Sigmoid colon (tissue), 7 donors: ENCODE data around the gene DNAJC25. TPM values are rescaled to one million over a fixed set of nuclear protein-coding genes. Genes with fewer than 3 reads are reported as not detected.

ENCODE experiments used
- DNase-seq: peaks from one replicate; pipeline ENCODE4 v3.0.0-alpha.2; 2019
- H3K27ac ChIP-seq, 4 donors: fragments of 200-600 bp; sonication (generic); one replicate each; pipeline ENCODE4 v1.5.1; 2016 to 2019; ENCODE audit warnings: mild to moderate bottlenecking in 1 of 4
- H3K27me3 ChIP-seq, 3 donors: fragments of 200-600 bp; sonication (generic); one replicate each; pipeline ENCODE4 v1.5.1; 2019; ENCODE audit warnings: mild to moderate bottlenecking in 1 of 3
- H3K36me3 ChIP-seq, 4 donors: fragments of 200-600 bp; sonication (generic); one replicate each; pipeline ENCODE4 v1.5.1; 2016 to 2019
- H3K4me1 ChIP-seq, 4 donors: fragments of 200-600 bp; sonication (generic); one replicate each; pipeline ENCODE4 v1.5.1; 2017 to 2019
- H3K4me3 ChIP-seq, 4 donors: fragments of 200-600 bp; sonication (generic); one replicate each; pipeline ENCODE4 v1.5.1; 2017 to 2019; ENCODE audit warnings: mild to moderate bottlenecking in 2 of 4, moderate library complexity in 1 of 4
- H3K9me3 ChIP-seq, 4 donors: fragments of 200-600 bp in 3 of 4; sonication (generic) in 3 of 4; one replicate each; pipeline versions ENCODE4 v1.5.1 to v1.6.1; 2013 to 2019
- CTCF ChIP-seq, 4 experiments: fragments of 450-650 bp in 3 of 4; fragments of 200-600 bp in 1 of 4; IDR thresholded peaks; one replicate each; pipeline ENCODE4 v1.5.1; 2016 to 2019; ENCODE audit warnings: antibody characterized with exemption in 4 of 4, mild to moderate bottlenecking in 3 of 4, moderate library complexity in 2 of 4
- EP300 ChIP-seq, 4 donors: sonication (generic); formaldehyde crosslinking; IDR thresholded peaks; one replicate each; pipeline ENCODE4 v1.6.1; 2017; ENCODE audit warnings: antibody characterized with exemption in 4 of 4
- POLR2A ChIP-seq, 2 donors: fragments of 450-650 bp; IDR thresholded peaks; one replicate each; pipeline ENCODE4 v1.6.1; 2016; ENCODE audit warnings: antibody characterized with exemption in 2 of 2, mild to moderate bottlenecking in 2 of 2, moderate library complexity in 2 of 2
- POLR2AphosphoS5 ChIP-seq, 4 donors: sonication (generic); formaldehyde crosslinking; IDR thresholded peaks; one replicate each; pipeline ENCODE4 v1.6.1; 2017; ENCODE audit warnings: antibody characterized with exemption in 4 of 4
- WGBS, 2 donors: extraction: QIAGEN DNeasy Blood & Tissue Kit; methylation state at CpG; one replicate each; pipeline ENCODE4 v1.1.7; 2013; 5-methylcytosine and 5-hydroxymethylcytosine counted together
- intact Hi-C: fragments of 100-400 bp; cut with DNase I; formaldehyde crosslinking; loops from one replicate; pipeline ENCODE4 v1.15.1; 2023
- polyA plus RNA-seq, 3 donors: library from polyadenylated mRNA; stranded (reverse); fragments of 200-250 nt; gene quantifications; one replicate each; pipeline ENCODE4 v1.2.3, GENCODE V29; 2013
- total RNA-seq, 4 donors: library from RNA; depleted of rRNA; stranded (reverse); fragments of >200 nt; gene quantifications; one replicate each; pipeline ENCODE4 v1.1.0, GENCODE V29; 2016
- donor health status: healthy with polysubstance abuse.
- donor health status: Bipolar disorder and iron deficiency.
- donor health status: healthy.

DNAJC25 gene
- total and polyA plus RNA-seq, 7 donors: 1.8 to 11.5 (median 7.4) TPM

GRCh38 chr9:111700776-111701175 lies 69.6 kb downstream of the DNAJC25 start:
- DNase-seq: no peak
- WGBS, 2 donors: 10 to 42% methylated on average over 1 of the region's 1 CpG
- Histone ChIP-seq H3K9me3 (no peaks in the 10 kb centered on the region), H3K36me3 (no peaks in the 10 kb centered on the region), H3K27me3 (no peaks in the 10 kb centered on the region), H3K27ac (no peak overlapping the region), H3K4me1 (no peaks in the 10 kb centered on the region), H3K4me3 (no peak overlapping the region)
- intact Hi-C loops: no loop called here
- no peak for TF ChIP-seq POLR2A (IDR thresholded peaks at IDR 0.05)
- no peak for TF ChIP-seq POLR2AphosphoS5 (IDR thresholded peaks at IDR 0.05)
- TF ChIP-seq EP300 (IDR thresholded peaks at IDR 0.05): no peak
- no peak for TF ChIP-seq CTCF (IDR thresholded peaks at IDR 0.05)

Other genes with a start within 250 kb of the DNAJC25 start
- gene ECPAS, start 147.0 kb upstream of the DNAJC25 start, total RNA-seq: 10 to 100 TPM; 61.4 to 92.8 (median 75.0) TPM
- 10 to 100 TPM; 17.4 to 24.3 (median 19.9) TPM for gene ECPAS, start 147.0 kb upstream of the DNAJC25 start, polyA plus RNA-seq
- gene ZNF483, start 106.2 kb upstream of the DNAJC25 start, total RNA-seq: 10 to 100 TPM; 19.7 to 22.7 (median 21.3) TPM
- under 1 TPM in 2 of 3 donors, not detected in 1; 0.23 to 0.77 TPM for gene ZNF483, start 106.2 kb upstream of the DNAJC25 start, polyA plus RNA-seq
- 10 to 100 TPM; 19.7 to 61.1 (median 41.9) TPM for gene PTGR1, start 31.7 kb upstream of the DNAJC25 start, total RNA-seq
- gene PTGR1, start 31.7 kb upstream of the DNAJC25 start, polyA plus RNA-seq: 10 to 100 TPM; 26.9 to 59.6 (median 46.2) TPM
- 100 to 1,000 TPM in 1 of 4 donors, 10 to 100 TPM in 3; 61.0 to 104 (median 79.9) TPM for gene GNG10, start 30.3 kb downstream of the DNAJC25 start, total RNA-seq
- 10 to 100 TPM; 32.3 to 76.3 (median 55.9) TPM for gene GNG10, start 30.3 kb downstream of the DNAJC25 start, polyA plus RNA-seq
- not detected for gene SHOC1, start 163.6 kb downstream of the DNAJC25 start, total RNA-seq
- gene SHOC1, start 163.6 kb downstream of the DNAJC25 start, polyA plus RNA-seq: under 1 TPM in 1 of 3 donors, not detected in 2; 0.03 TPM